Astrocyte (in vitro differentiated cells and primary cell): ENCODE results near the gene TMEM132C. TPM values are rescaled to one million over a fixed set of nuclear protein-coding genes. Genes with fewer than 3 reads are reported as not detected.

Experiments used
- DNase-seq: peaks from one replicate; pipeline ENCODE4 v3.0.0-alpha.2; 2010; ENCODE audit warnings: low read depth
- FAIRE-seq: peaks from 2 replicates; lab custom pipeline; 2011; peaks lifted over from hg19 to GRCh38; lab: Jason Lieb, UNC
- H2AFZ ChIP-seq: 2 replicates; pipeline ENCODE4 v1.6.0; 2012; ENCODE audit warnings: low read depth, low read length, inconsistent platforms
- H3K27ac ChIP-seq: 2 replicates; pipeline ENCODE4 v1.5.1; 2011; ENCODE audit warnings: low read depth, low read length, inconsistent platforms
- H3K27me3 ChIP-seq: 2 replicates; pipeline ENCODE4 v1.6.0; 2011; ENCODE audit warnings: low read length, inconsistent platforms; ENCODE audit not compliant: insufficient read depth
- H3K36me3 ChIP-seq: 2 replicates; pipeline ENCODE4 v1.5.1; 2011; ENCODE audit warnings: low read length, inconsistent platforms; ENCODE audit not compliant: insufficient read depth
- H3K4me1 ChIP-seq: 2 replicates; pipeline ENCODE4 v1.5.1; 2011; ENCODE audit warnings: low read length, inconsistent platforms; ENCODE audit not compliant: insufficient read depth
- H3K4me2 ChIP-seq: 2 replicates; pipeline ENCODE4 v1.6.0; 2012; ENCODE audit warnings: low read length, inconsistent platforms
- H3K4me3 ChIP-seq: 2 replicates; pipeline ENCODE4 v1.5.1; 2011; ENCODE audit warnings: low read depth, mild to moderate bottlenecking, low read length, inconsistent platforms; ENCODE audit not compliant: insufficient read depth
- H3K79me2 ChIP-seq: 2 replicates; pipeline ENCODE4 v1.6.0; 2012; ENCODE audit warnings: mild to moderate bottlenecking, low read length, inconsistent platforms; ENCODE audit not compliant: insufficient read depth
- H3K9ac ChIP-seq: 2 replicates; pipeline ENCODE4 v1.6.0; 2012; ENCODE audit warnings: mild to moderate bottlenecking, low read length, inconsistent platforms
- H3K9me3 ChIP-seq: 2 replicates; pipeline ENCODE4 v1.5.1; 2012; ENCODE audit warnings: low read depth, mild to moderate bottlenecking, low read length, inconsistent platforms; ENCODE audit not compliant: insufficient read depth
- H4K20me1 ChIP-seq: 2 replicates; pipeline ENCODE4 v1.6.0; 2012; ENCODE audit warnings: low read length, inconsistent platforms; ENCODE audit not compliant: insufficient read depth
- H3K27ac Mint-ChIP-seq: one replicate; pipeline ENCODE4 v1.8.0; 2021; ENCODE audit warnings: mild to moderate bottlenecking, mixed read lengths; ENCODE audit not compliant: unreplicated experiment
- H3K27me3 Mint-ChIP-seq: one replicate; pipeline ENCODE4 v1.8.0; 2021; ENCODE audit warnings: low read depth, mixed read lengths; ENCODE audit not compliant: unreplicated experiment
- H3K36me3 Mint-ChIP-seq: one replicate; pipeline ENCODE4 v1.8.0; 2021; ENCODE audit warnings: low read depth, mixed read lengths; ENCODE audit not compliant: unreplicated experiment
- H3K4me1 Mint-ChIP-seq: one replicate; pipeline ENCODE4 v1.8.0; 2021; ENCODE audit warnings: low read depth, mixed read lengths; ENCODE audit not compliant: unreplicated experiment
- H3K4me3 Mint-ChIP-seq: one replicate; pipeline ENCODE4 v1.8.0; 2021; ENCODE audit warnings: mild to moderate bottlenecking, moderate library complexity, mixed read lengths; ENCODE audit not compliant: unreplicated experiment
- H3K9me3 Mint-ChIP-seq: one replicate; pipeline ENCODE4 v1.8.0; 2021; ENCODE audit warnings: mild to moderate bottlenecking, mixed read lengths; ENCODE audit not compliant: unreplicated experiment
- CTCF ChIP-seq: IDR thresholded peaks from 2 replicates; pipeline ENCODE4 v1.5.1; 2011; ENCODE audit warnings: low read depth, mild to moderate bottlenecking, inconsistent platforms, low read length, moderate library complexity; ENCODE audit not compliant: insufficient read depth
- EZH2 ChIP-seq: IDR thresholded peaks from 2 replicates; pipeline ENCODE4 v1.6.1; 2012; ENCODE audit warnings: mild to moderate bottlenecking, low read length, inconsistent platforms; ENCODE audit not compliant: insufficient read depth
- total RNA-seq: library from RNA; stranded (reverse); gene quantifications from 2 replicates; pipeline ENCODE4 v1.2.1, GENCODE V29; 2021

The TMEM132C gene
- total RNA-seq, 1 donor from 2014 or later = not detected

DNA sequence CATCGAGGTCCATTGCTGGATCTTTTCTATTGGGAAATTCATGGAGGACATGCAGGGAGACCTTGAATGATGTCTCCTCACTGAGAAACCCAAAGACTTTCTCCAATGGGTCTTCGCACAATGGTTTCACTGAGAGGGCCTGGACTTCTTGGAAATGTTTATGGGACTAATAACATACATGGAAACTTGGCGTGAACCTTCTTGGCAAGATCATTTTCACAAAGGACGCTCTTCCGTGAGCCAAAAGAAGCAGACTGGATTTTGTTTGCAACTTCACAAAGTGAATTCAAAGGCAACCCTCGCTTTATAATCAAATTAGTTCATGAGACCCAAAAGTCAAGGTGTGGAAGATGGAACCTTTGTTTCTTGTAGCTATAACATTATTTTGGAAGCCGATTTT, 154.4 kb downstream of the TMEM132C start:
- no peak overlapping the region for H3K4me3 Mint-ChIP-seq
- Histone ChIP-seq H3K27me3 (no peaks in the 10 kb centered on the region), H3K9ac (no peak overlapping the region), H3K79me2 (no peaks in the 10 kb centered on the region), H3K4me2 (no peak overlapping the region), H3K4me3 (no peak overlapping the region), H3K4me1 (no peaks in the 10 kb centered on the region), H3K9me3 (peaks cover 13% of the 10 kb centered on the region), H3K27ac (no peak overlapping the region), H4K20me1 (no peaks in the 10 kb centered on the region), H2AFZ (no peak overlapping the region), H3K36me3 (no peaks in the 10 kb centered on the region)
- no peaks in the 10 kb centered on the region for H3K4me1 Mint-ChIP-seq
- TF ChIP-seq CTCF (no peak), EZH2 (no peak)
- DNase-seq (no peak), FAIRE-seq (no peak)
- peaks cover 11% of the 10 kb centered on the region for H3K9me3 Mint-ChIP-seq
- H3K36me3 Mint-ChIP-seq = no peaks in the 10 kb centered on the region
- no peak overlapping the region for H3K27ac Mint-ChIP-seq
- H3K27me3 Mint-ChIP-seq = no peaks in the 10 kb centered on the region

DNA sequence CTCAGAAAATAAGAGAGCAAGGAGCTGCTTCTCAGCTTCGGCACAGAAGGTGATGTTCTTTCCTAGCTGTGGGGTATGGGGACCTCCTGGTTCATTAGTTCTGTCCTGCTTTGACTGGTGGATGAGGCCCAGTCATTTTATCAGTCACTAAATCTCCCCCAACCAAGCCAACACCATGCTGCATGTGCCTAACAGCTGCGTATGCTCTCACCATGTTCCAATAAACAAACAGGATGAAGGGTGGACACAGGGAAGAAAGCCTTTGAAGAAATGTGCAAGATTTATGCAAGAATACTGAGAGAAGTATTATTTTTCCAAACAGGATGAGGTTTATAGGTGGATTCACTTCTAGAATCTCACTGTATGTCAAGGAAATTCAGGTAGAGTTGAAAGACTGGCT, 156.2 kb downstream of the TMEM132C start:
- Histone ChIP-seq H3K4me1 (no peaks in the 10 kb centered on the region), H3K9ac (no peak overlapping the region), H3K79me2 (no peaks in the 10 kb centered on the region), H4K20me1 (no peaks in the 10 kb centered on the region), H3K4me2 (no peak overlapping the region), H3K27ac (no peak overlapping the region), H3K27me3 (no peaks in the 10 kb centered on the region), H2AFZ (no peak overlapping the region), H3K36me3 (no peaks in the 10 kb centered on the region), H3K4me3 (no peak overlapping the region), H3K9me3 (peaks cover 13% of the 10 kb centered on the region)
- DNase-seq (no peak), FAIRE-seq (no peak)
- Mint-ChIP-seq H3K27me3 (no peaks in the 10 kb centered on the region), H3K9me3 (peaks cover 5% of the 10 kb centered on the region), H3K27ac (no peak overlapping the region), H3K36me3 (no peaks in the 10 kb centered on the region), H3K4me3 (no peak overlapping the region), H3K4me1 (no peaks in the 10 kb centered on the region)
- TF ChIP-seq CTCF = no peak
- TF ChIP-seq EZH2 = no peak

DNA sequence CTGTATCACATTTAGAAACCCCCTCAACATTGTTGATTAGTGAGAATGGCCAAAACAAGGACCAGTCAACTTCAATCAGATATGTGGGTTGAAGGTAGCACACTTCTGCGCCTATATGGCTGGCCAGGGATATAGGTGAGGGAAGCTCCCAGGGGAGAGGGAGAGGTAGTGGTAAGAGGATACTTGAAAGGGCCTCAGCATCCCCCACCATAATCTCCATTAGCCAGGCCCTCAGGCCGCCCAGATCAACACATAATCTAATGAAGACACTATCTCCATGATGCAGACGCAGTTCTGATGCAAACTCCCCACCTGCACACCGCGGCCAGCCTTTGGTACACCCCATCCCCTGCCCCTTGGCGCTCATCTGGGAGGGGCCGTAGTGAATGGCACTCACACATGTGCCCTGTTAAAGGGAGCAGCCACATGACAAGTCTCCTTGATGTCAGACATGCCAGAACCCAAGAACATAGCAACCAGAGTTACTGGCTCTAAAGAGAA, 158.0 kb downstream of the TMEM132C start:
- Histone ChIP-seq H3K9me3 (peaks cover 10% of the 10 kb centered on the region), H3K79me2 (no peaks in the 10 kb centered on the region), H3K4me2 (no peak overlapping the region), H3K4me3 (no peak overlapping the region), H3K36me3 (no peaks in the 10 kb centered on the region), H3K9ac (no peak overlapping the region), H3K27ac (no peak overlapping the region), H2AFZ (no peak overlapping the region), H3K4me1 (no peaks in the 10 kb centered on the region), H3K27me3 (no peaks in the 10 kb centered on the region), H4K20me1 (no peaks in the 10 kb centered on the region)
- TF ChIP-seq EZH2 (no peak), CTCF (no peak)
- no peaks in the 10 kb centered on the region for H3K4me1 Mint-ChIP-seq
- no peaks in the 10 kb centered on the region for H3K27me3 Mint-ChIP-seq
- no peak overlapping the region for H3K27ac Mint-ChIP-seq
- peaks cover 5% of the 10 kb centered on the region for H3K9me3 Mint-ChIP-seq
- no peak for FAIRE-seq
- DNase-seq = no peak
- no peaks in the 10 kb centered on the region for H3K36me3 Mint-ChIP-seq
- H3K4me3 Mint-ChIP-seq = no peak overlapping the region
